ENCODE measurements around the gene OVOL3.

DNA sequence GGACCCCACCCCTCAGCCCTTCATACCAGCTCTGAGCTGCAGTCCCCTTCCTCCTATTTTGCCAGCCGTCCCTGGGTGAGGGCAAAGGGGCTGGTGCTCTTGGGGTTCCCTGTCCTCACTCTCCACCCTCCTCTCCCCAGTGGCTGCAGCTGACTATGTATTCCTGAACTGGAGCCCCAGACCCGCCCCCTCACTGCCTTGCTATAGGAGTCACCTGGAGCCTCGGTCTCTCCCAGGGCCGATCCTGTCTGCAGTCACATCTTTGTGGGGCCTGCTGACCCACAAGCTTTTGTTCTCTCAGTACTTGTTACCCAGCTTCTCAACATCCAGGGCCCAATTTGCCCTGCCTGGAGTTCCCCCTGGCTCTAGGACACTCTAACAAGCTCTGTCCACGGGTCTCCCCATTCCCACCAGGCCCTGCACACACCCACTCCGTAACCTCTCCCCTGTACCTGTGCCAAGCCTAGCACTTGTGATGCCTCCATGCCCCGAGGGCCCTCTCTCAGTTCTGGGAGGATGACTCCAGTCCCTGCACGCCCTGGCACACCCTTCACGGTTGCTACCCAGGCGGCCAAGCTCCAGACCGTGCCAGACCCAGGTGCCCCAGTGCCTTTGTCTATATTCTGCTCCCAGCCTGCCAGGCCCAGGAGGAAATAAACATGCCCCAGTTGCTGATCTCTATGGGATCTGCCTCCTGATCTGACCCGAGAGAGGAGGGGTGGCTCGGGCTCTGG is 38.9 kb downstream of the OVOL3 start:
- TF ChIP-seq CTCF (IDR thresholded peaks at IDR 0.05), result no peak
- no peak for TF ChIP-seq POLR2A (IDR thresholded peaks at IDR 0.05)
- TF ChIP-seq POLR2AphosphoS5 (IDR thresholded peaks at IDR 0.05), result no peak
